ENCODE data around the gene BUD13.

BUD13 gene

GRCh38 chr11:116740741-116741140, 32.0 kb downstream of the BUD13 start:
- H3K9me3 ChIP-seq, result no peaks in the 10 kb centered on the region
- H3K27ac ChIP-seq, result no peak overlapping the region
- H3K36me3 ChIP-seq, result peaks cover 11% of the 10 kb centered on the region
- no peaks in the 10 kb centered on the region for H3K4me1 ChIP-seq (ENCODE audit: control insufficient read depth in 1 of 2, insufficient read depth in 1 of 2, low read depth in 1 of 2, low read length in 1 of 2)
- H3K4me3 ChIP-seq (ENCODE audit: low read depth in 1 of 2, low read length in 1 of 2), result no peak overlapping the region
- TF ChIP-seq, protein P1, sequence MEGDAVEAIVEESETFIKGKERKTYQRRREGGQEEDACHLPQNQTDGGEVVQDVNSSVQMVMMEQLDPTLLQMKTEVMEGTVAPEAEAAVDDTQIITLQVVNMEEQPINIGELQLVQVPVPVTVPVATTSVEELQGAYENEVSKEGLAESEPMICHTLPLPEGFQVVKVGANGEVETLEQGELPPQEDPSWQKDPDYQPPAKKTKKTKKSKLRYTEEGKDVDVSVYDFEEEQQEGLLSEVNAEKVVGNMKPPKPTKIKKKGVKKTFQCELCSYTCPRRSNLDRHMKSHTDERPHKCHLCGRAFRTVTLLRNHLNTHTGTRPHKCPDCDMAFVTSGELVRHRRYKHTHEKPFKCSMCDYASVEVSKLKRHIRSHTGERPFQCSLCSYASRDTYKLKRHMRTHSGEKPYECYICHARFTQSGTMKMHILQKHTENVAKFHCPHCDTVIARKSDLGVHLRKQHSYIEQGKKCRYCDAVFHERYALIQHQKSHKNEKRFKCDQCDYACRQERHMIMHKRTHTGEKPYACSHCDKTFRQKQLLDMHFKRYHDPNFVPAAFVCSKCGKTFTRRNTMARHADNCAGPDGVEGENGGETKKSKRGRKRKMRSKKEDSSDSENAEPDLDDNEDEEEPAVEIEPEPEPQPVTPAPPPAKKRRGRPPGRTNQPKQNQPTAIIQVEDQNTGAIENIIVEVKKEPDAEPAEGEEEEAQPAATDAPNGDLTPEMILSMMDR (IDR thresholded peaks at IDR 0.05), result no peak
- H3K27me3 ChIP-seq, result no peaks in the 10 kb centered on the region

GRCh38 chr11:116738975-116739374, 33.8 kb downstream of the BUD13 start:
- H3K36me3 ChIP-seq, result no peaks in the 10 kb centered on the region
- H3K9me3 ChIP-seq, result no peaks in the 10 kb centered on the region
- TF ChIP-seq, protein P1 (IDR thresholded peaks at IDR 0.05), result no peak
- H3K4me1 ChIP-seq (ENCODE audit: control insufficient read depth in 1 of 2, insufficient read depth in 1 of 2, low read depth in 1 of 2, low read length in 1 of 2), result no peaks in the 10 kb centered on the region
- no peak overlapping the region for H3K4me3 ChIP-seq (ENCODE audit: low read depth in 1 of 2, low read length in 1 of 2)
- H3K27me3 ChIP-seq, result no peaks in the 10 kb centered on the region
- no peak overlapping the region for H3K27ac ChIP-seq

GRCh38 chr11:116736763-116737162, 36.0 kb downstream of the BUD13 start:
- Histone ChIP-seq H3K27me3 (peaks cover 2% of the 10 kb centered on the region), H3K27ac (no peak overlapping the region), H3K4me1 (ENCODE audit: control insufficient read depth in 1 of 2, insufficient read depth in 1 of 2, low read depth in 1 of 2, low read length in 1 of 2) (no peaks in the 10 kb centered on the region), H3K9me3 (no peaks in the 10 kb centered on the region), H3K4me3 (ENCODE audit: low read depth in 1 of 2, low read length in 1 of 2) (no peak overlapping the region), H3K36me3 (no peaks in the 10 kb centered on the region)
- TF ChIP-seq, protein P1 (IDR thresholded peaks at IDR 0.05), result no peak

GRCh38 chr11:116733969-116734508, 38.7 kb downstream of the BUD13 start:
- peaks cover 4% of the 10 kb centered on the region for H3K27me3 ChIP-seq
- no peaks in the 10 kb centered on the region for H3K36me3 ChIP-seq
- no peak overlapping the region for H3K4me3 ChIP-seq (ENCODE audit: low read depth in 1 of 2, low read length in 1 of 2)
- TF ChIP-seq, protein P1 (IDR thresholded peaks at IDR 0.05), result no peak
- no peaks in the 10 kb centered on the region for H3K9me3 ChIP-seq
- H3K27ac ChIP-seq, result no peak overlapping the region
- H3K4me1 ChIP-seq (ENCODE audit: control insufficient read depth in 1 of 2, insufficient read depth in 1 of 2, low read depth in 1 of 2, low read length in 1 of 2), result no peaks in the 10 kb centered on the region

GRCh38 chr11:116733043-116733755, 39.6 kb downstream of the BUD13 start:
- Histone ChIP-seq H3K4me3 (ENCODE audit: low read depth in 1 of 2, low read length in 1 of 2) (no peak overlapping the region), H3K27me3 (peaks cover 6% of the 10 kb centered on the region), H3K36me3 (no peaks in the 10 kb centered on the region), H3K27ac (no peak overlapping the region), H3K4me1 (ENCODE audit: control insufficient read depth in 1 of 2, insufficient read depth in 1 of 2, low read depth in 1 of 2, low read length in 1 of 2) (no peaks in the 10 kb centered on the region), H3K9me3 (no peaks in the 10 kb centered on the region)
- TF ChIP-seq, protein P1 (IDR thresholded peaks at IDR 0.05), result no peak

Data from neutrophil (primary cell).